NCI-H128 (cell line): ENCODE measurements around the gene USHBP1.

ENCODE experiments used
- DNase-seq: peaks from one replicate; lab custom pipeline; 2025; ENCODE audit not compliant: unreplicated experiment; lab: John Stamatoyannopoulos, UW

The USHBP1 gene

GRCh38 chr19:17240826-17241399, 23.6 kb downstream of the USHBP1 start:
- DNase-seq: no peak

- no peak for DNase-seq
Observed at GRCh38 chr19:17240062-17240752, 24.3 kb downstream of the USHBP1 start.

- DNase-seq: no peak
Observed at GRCh38 chr19:17237747-17238706, 26.5 kb downstream of the USHBP1 start.

GRCh38 chr19:17236811-17237543, 27.6 kb downstream of the USHBP1 start:
- DNase-seq: no peak

- DNase-seq: no peak
Observed at GRCh38 chr19:17235971-17236777, 28.4 kb downstream of the USHBP1 start.

GRCh38 chr19:17235300-17235970, 29.1 kb downstream of the USHBP1 start:
- no peak for DNase-seq

GRCh38 chr19:17234911-17235299, 29.6 kb downstream of the USHBP1 start:
- DNase-seq: no peak

GRCh38 chr19:17232258-17232657, 32.3 kb downstream of the USHBP1 start:
- no peak for DNase-seq

- DNase-seq: no peak
Observed at GRCh38 chr19:17229890-17230289, 34.7 kb downstream of the USHBP1 start.

- DNase-seq: no peak
Observed at GRCh38 chr19:17227798-17228367, 36.7 kb downstream of the USHBP1 start.

GRCh38 chr19:17226002-17226933, 38.3 kb downstream of the USHBP1 start, which contains the start of gene OCEL1:
Gene OCEL1 (plus strand): TSS chr19:17226226. CDS start chr19:17226248, 22 bp downstream.
- DNase-seq: peak; percentile 98

GRCh38 chr19:17225053-17225452, 39.5 kb downstream of the USHBP1 start:
- DNase-seq: no peak

GRCh38 chr19:17220207-17220758, 44.3 kb downstream of the USHBP1 start:
- DNase-seq: no peak

GRCh38 chr19:17219286-17219685, 45.3 kb downstream of the USHBP1 start:
- no peak for DNase-seq

- DNase-seq: no peak
Observed at GRCh38 chr19:17216058-17216670, 48.4 kb downstream of the USHBP1 start.

GRCh38 chr19:17215127-17215971, 49.2 kb downstream of the USHBP1 start, which contains the start of gene USE1:
Gene USE1 (plus strand): TSS chr19:17215357. CDS start chr19:17215406, 49 bp downstream.
- DNase-seq: peak; percentile 78
